IMR-90 (cell line): ENCODE data around the gene ADAM20. TPM values are rescaled to one million over a fixed set of nuclear protein-coding genes. Genes with fewer than 3 reads are reported as not detected.

Experiments used
- ATAC-seq: fragments of 200-7000 bp; cut with Tn5 transposase; 2 replicates; pipeline ENCODE4 v1.9.1; 2020; ENCODE audit warnings: low read depth, mild to moderate bottlenecking, moderate library complexity
- BruUV-seq: library from RNA; stranded (reverse); fragments of 400-500 nt; replicated peaks from 2 replicates; lab custom pipeline; 2021; lab: Mats Ljungman, UMichigan
- CTCF ChIA-PET: fragments of 300-600 bp; formaldehyde crosslinking; extraction: SDS; loops from one replicate; lab custom pipeline; 2021; ENCODE audit warnings: antibody characterized with exemption; lab: Yijun Ruan, JAX
- POLR2A ChIA-PET: fragments of 300-600 bp; sonication (Branson Sonifier 250); formaldehyde crosslinking; loops from one replicate; lab custom pipeline; 2022; ENCODE audit warnings: antibody characterized with exemption; ENCODE audit not compliant: unreplicated experiment; lab: Charles Lee
- DNase-seq: peaks from one replicate; pipeline ENCODE4 v3.0.0; 2013
- H2AFZ ChIP-seq: replicated peaks from 2 replicates; pipeline ENCODE3; 2013; ENCODE audit warnings: low read length, mild to moderate bottlenecking; ENCODE audit not compliant: poor library complexity
- H2AK5ac ChIP-seq: 2 replicates; pipeline ENCODE4 v1.6.1; 2013; ENCODE audit warnings: low read depth, low read length, inconsistent platforms
- H2AK9ac ChIP-seq: replicated peaks from 2 replicates; pipeline ENCODE3; 2013; ENCODE audit warnings: mild to moderate bottlenecking, low read depth, low read length, moderate library complexity; ENCODE audit not compliant: poor library complexity
- H2BK120ac ChIP-seq: 2 replicates; pipeline ENCODE4 v1.6.1; 2013; ENCODE audit warnings: low read depth, low read length, inconsistent platforms
- H2BK15ac ChIP-seq: 3 replicates; pipeline ENCODE4 v1.6.1; 2013; ENCODE audit warnings: low read depth, low read length, inconsistent platforms
- H2BK20ac ChIP-seq: 2 replicates; pipeline ENCODE4 v1.6.1; 2013; ENCODE audit warnings: low read depth, mild to moderate bottlenecking, inconsistent platforms, low read length, moderate library complexity
- H2BK5ac ChIP-seq: 2 replicates; pipeline ENCODE4 v1.6.1; 2013; ENCODE audit warnings: mild to moderate bottlenecking, low read depth, low read length, inconsistent platforms; ENCODE audit not compliant: poor library complexity, severe bottlenecking
- H3K14ac ChIP-seq: replicated peaks from 2 replicates; pipeline ENCODE4 v1.6.1; 2013; ENCODE audit warnings: low read depth, low read length, inconsistent platforms
- H3K18ac ChIP-seq: 2 replicates; pipeline ENCODE4 v1.6.1; 2013; ENCODE audit warnings: low read depth, low read length, control low read depth
- H3K23ac ChIP-seq: 2 replicates; pipeline ENCODE4 v1.6.1; 2013; ENCODE audit warnings: low read depth, low read length, inconsistent platforms
- H3K27ac ChIP-seq: 2 replicates; pipeline ENCODE4 v1.5.1; 2013; ENCODE audit warnings: mild to moderate bottlenecking, control low read depth, low read length; ENCODE audit not compliant: insufficient read depth
- H3K27me3 ChIP-seq: 2 replicates; pipeline ENCODE4 v1.6.1; 2013; ENCODE audit warnings: low read length; ENCODE audit not compliant: control insufficient read depth, insufficient read depth
- H3K36me3 ChIP-seq: 2 replicates; pipeline ENCODE4 v1.6.1; 2013; ENCODE audit warnings: low read length, mixed read lengths; ENCODE audit not compliant: control insufficient read depth, insufficient read depth
- H3K4ac ChIP-seq: 2 replicates; pipeline ENCODE4 v1.6.1; 2013; ENCODE audit warnings: low read depth, low read length, inconsistent platforms
- H3K4me1 ChIP-seq: 2 replicates; pipeline ENCODE4 v1.6.1; 2013; ENCODE audit warnings: low read length, mixed read lengths; ENCODE audit not compliant: control insufficient read depth, insufficient read depth
- H3K4me2 ChIP-seq: 2 replicates; pipeline ENCODE4 v1.6.1; 2013; ENCODE audit warnings: low read depth, mild to moderate bottlenecking, control low read depth, low read length, moderate library complexity
- H3K4me3 ChIP-seq: 2 replicates; pipeline ENCODE4 v1.5.1; 2013; ENCODE audit warnings: low read depth, mild to moderate bottlenecking, control low read depth, low read length, moderate library complexity; ENCODE audit not compliant: insufficient read depth
- H3K56ac ChIP-seq: 2 replicates; pipeline ENCODE4 v1.6.1; 2013; ENCODE audit warnings: low read length, inconsistent platforms; ENCODE audit not compliant: insufficient read depth; ENCODE audit errors: extremely low read depth
- H3K79me1 ChIP-seq, 2 experiments: 2 replicates each; pipeline ENCODE4 v1.6.1; 2013; ENCODE audit warnings: low read length in 2 of 2, inconsistent platforms in 1 of 2, low read depth in 1 of 2
- H3K9ac ChIP-seq: 2 replicates; pipeline ENCODE4 v1.6.1; 2013; ENCODE audit warnings: low read depth, low read length, control low read depth
- H3K9me1 ChIP-seq: 2 replicates; pipeline ENCODE4 v1.6.1; 2013; ENCODE audit warnings: low read length, inconsistent platforms; ENCODE audit not compliant: insufficient read depth
- H3K9me3 ChIP-seq: 2 replicates; pipeline ENCODE4 v1.6.1; 2013; ENCODE audit warnings: low read length; ENCODE audit not compliant: control insufficient read depth, insufficient read depth
- H4K20me1 ChIP-seq: 2 replicates; pipeline ENCODE4 v1.6.1; 2013; ENCODE audit warnings: low read length, inconsistent platforms; ENCODE audit not compliant: insufficient read depth
- H4K5ac ChIP-seq: 2 replicates; pipeline ENCODE4 v1.6.1; 2013; ENCODE audit warnings: mild to moderate bottlenecking, low read depth, low read length, control low read depth
- H4K8ac ChIP-seq, 2 experiments: 2 replicates each; pipeline ENCODE4 v1.6.1; 2013; ENCODE audit warnings: low read depth in 2 of 2, low read length in 2 of 2, control low read depth in 1 of 2, inconsistent platforms in 1 of 2
- H4K91ac ChIP-seq: 2 replicates; pipeline ENCODE4 v1.6.1; 2013; ENCODE audit warnings: low read depth, low read length, inconsistent platforms; ENCODE audit not compliant: insufficient read depth
- BHLHE40 ChIP-seq: fragments of 150-350 bp; IDR thresholded peaks from 2 replicates; pipeline ENCODE4 v1.6.1; 2016; ENCODE audit warnings: mild to moderate bottlenecking, low read depth, low read length
- CTCF ChIP-seq: conservative IDR thresholded peaks from 2 replicates; pipeline ENCODE4 v1.5.1; 2012; ENCODE audit warnings: mild to moderate bottlenecking, low read depth, low read length, improper control_type of control experiment
- MAFK ChIP-seq: IDR thresholded peaks from 2 replicates; pipeline ENCODE4 v1.6.1; 2012; ENCODE audit warnings: low read depth, low read length, improper control_type of control experiment
- RAD21 ChIP-seq: IDR thresholded peaks from 2 replicates; pipeline ENCODE4 v1.6.1; 2012; ENCODE audit warnings: low read length, improper control_type of control experiment
- SMC3 ChIP-seq: fragments of 150-350 bp; IDR thresholded peaks from 2 replicates; pipeline ENCODE4 v1.6.1; 2016; ENCODE audit warnings: low read depth, mild to moderate bottlenecking, antibody characterized with exemption, low read length, moderate library complexity
- WGBS, 2 experiments: methylation state at CpG; one replicate each; pipeline versions ENCODE4 v1.1.5 to v1.1.7; 2013; ENCODE audit warnings: missing lambda C conversion rate in 2 of 2; ENCODE audit not compliant: insufficient read length in 1 of 2; ENCODE audit errors: extremely low coverage in 2 of 2; 5-methylcytosine and 5-hydroxymethylcytosine counted together
- dilution Hi-C: fragments of 300-500 bp; cut with HindIII; formaldehyde crosslinking; loops from one replicate; pipeline ENCODE4 v1.14.3; 2018; ENCODE audit warnings: low sequenced_read_pairs; ENCODE audit not compliant: unreplicated experiment
- in situ Hi-C: fragments of 300-500 bp; cut with MboI; formaldehyde crosslinking; loops from 3 replicates; pipeline ENCODE4 v1.14.3; 2019; ENCODE audit warnings: low sequenced_read_pairs, inconsistent platforms, mixed read lengths
- intact Hi-C: fragments of 100-400 bp; cut with micrococcal nuclease; formaldehyde crosslinking; loops from 2 replicates; pipeline ENCODE4 v1.10.0; 2022
- polyA plus RNA-seq, 3 experiments: library from polyadenylated mRNA; depleted of rRNA; stranded (reverse); fragments of >200 nt; gene quantifications; 2 replicates each; pipeline ENCODE4 v1.2.3, GENCODE V29; 2012; ENCODE audit warnings: low replicate concordance in 1 of 3
- total RNA-seq: library from RNA; depleted of rRNA; stranded (reverse); fragments of >200 nt; gene quantifications from 2 replicates; pipeline ENCODE4 v1.2.3, GENCODE V29; 2012

The ADAM20 gene
- total and polyA plus RNA-seq, 2 of the 4 experiments (the other 2 are of a cell fraction) = 0.03 to 0.18 TPM

GRCh38 chr14:70567791-70568190, 33.0 kb upstream of the ADAM20 start:
- Histone ChIP-seq H3K4ac (no peak overlapping the region), H3K9me3 (no peaks in the 10 kb centered on the region), H4K20me1 (peaks cover 6% of the 10 kb centered on the region; the same call in 1 of the 2 replicates), H3K9me1 (no peaks in the 10 kb centered on the region), H2BK15ac (no peak overlapping the region), H2AK5ac (no peak overlapping the region), H2BK5ac (no peak overlapping the region), H2BK120ac (no peak overlapping the region), H3K23ac (no peak overlapping the region), H3K14ac (no peak overlapping the region), H4K5ac (no peak overlapping the region), H3K36me3 (peaks cover 6% of the 10 kb centered on the region), H4K91ac (no peak overlapping the region), H3K9ac (no peak overlapping the region), H3K4me1 (no peaks in the 10 kb centered on the region), H3K4me2 (no peak overlapping the region), H2AFZ (no peak overlapping the region), H3K56ac (no peak overlapping the region), H2BK20ac (no peak overlapping the region), H4K8ac (no peak overlapping the region), H3K18ac (no peak overlapping the region), H3K79me1 (peaks cover 0 to 5% of the 10 kb centered on the region in 2 experiments; a peak in 2 of 4 replicates), H3K27me3 (no peaks in the 10 kb centered on the region), H3K27ac (no peak overlapping the region), H2AK9ac (no peak overlapping the region), H3K4me3 (no peak overlapping the region)
- TF ChIP-seq SMC3 (peak; percentile 33), MAFK (peak; percentile 36), CTCF (peak; percentile 52), RAD21 (peak; percentile 59), BHLHE40 (no peak)
- WGBS, 2 experiments = no CpG with 5 or more reads among the region's 2 CpGs
- BruUV-seq = no TSS peak
- ATAC-seq (peak; percentile 93), DNase-seq (peak; percentile 39)
- in situ Hi-C loops (no loop called here), intact Hi-C loops (loop anchor here (1.0 to 5.0 kb wide), 3 partner anchors 480 to 749 kb away; no protein-coding TSS in a partner anchor), dilution Hi-C loops (no loop called here)
- ChIA-PET CTCF (interaction anchor here (1.6 kb wide), 1 partner anchor 481 kb away, joined by 4 read pairs; no protein-coding TSS in a partner anchor), POLR2A (no interaction called here)
